ENCODE measurements around the gene F11.

DNA sequence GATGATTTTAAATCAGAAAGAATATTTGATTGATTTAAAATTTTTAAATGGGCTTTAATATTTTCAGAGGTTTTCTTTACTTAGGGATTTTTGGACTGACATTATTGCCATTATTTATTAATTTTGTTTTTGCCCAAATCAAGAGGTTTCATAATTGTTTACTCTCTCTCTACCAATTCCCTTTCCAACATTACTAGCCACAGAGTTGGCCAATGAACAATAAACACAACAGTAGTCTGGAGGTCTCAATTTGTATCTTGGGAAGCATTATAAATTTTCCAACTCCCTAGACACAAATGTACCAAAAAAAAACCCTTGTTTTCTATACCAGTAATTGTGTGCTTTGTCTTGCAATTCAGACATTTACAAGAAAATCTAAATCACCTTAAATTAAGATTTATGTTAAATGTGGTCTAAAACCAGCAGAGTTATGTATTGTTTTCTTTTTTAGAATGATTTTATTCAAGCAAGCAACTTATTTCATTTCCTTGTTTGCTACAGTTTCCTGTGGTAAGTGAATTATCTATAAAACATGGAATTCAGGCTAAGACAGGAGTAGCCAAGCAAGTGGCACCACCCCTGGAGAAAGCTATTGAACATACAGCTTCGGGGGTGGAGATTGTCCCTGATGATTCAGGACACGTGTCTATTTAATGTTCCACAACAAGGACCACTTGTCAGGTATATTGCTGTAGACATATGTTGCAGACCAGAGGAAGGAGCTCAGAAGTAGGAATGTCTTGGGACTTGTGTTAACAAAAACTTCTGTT, 38.1 kb upstream of the F11 start:
- no peak for TF ChIP-seq POLR2AphosphoS5 (IDR thresholded peaks at IDR 0.05; ENCODE audit: low read depth, low read length)
- no peak for TF ChIP-seq POLR2A (IDR thresholded peaks at IDR 0.05; ENCODE audit: low read depth, low read length)

Measured in GM12891 (cell line).